ENCODE results near the gene SLC1A5.

The SLC1A5 gene

GRCh38 chr19:46736531-46737297 is 51.7 kb downstream of the SLC1A5 start:
- ATAC-seq (ENCODE audit: insufficient read depth, low read depth) (peak; percentile 36; the same call in 1 of the 3 replicates), DNase-seq (no peak)
- H3K9ac ChIP-seq (ENCODE audit: low read depth, low read length), result no peak overlapping the region
- peaks cover 77% of the 10 kb centered on the region for H4K20me1 ChIP-seq (ENCODE audit: insufficient read depth, low read length)
- no peak overlapping the region for H3K27ac ChIP-seq (ENCODE audit: low read length)
- peaks cover 87% of the 10 kb centered on the region for H3K36me3 ChIP-seq (ENCODE audit: insufficient read depth, low read length)
- peaks cover 89% of the 10 kb centered on the region for H3K79me2 ChIP-seq (ENCODE audit: insufficient read depth, low read length)
- no peaks in the 10 kb centered on the region for H3K27me3 ChIP-seq (ENCODE audit: insufficient read depth, low read length, poor library complexity)
- no peaks in the 10 kb centered on the region for H3K9me3 ChIP-seq (ENCODE audit: insufficient read depth, low read length, severe bottlenecking)
- TF ChIP-seq, protein P1, sequence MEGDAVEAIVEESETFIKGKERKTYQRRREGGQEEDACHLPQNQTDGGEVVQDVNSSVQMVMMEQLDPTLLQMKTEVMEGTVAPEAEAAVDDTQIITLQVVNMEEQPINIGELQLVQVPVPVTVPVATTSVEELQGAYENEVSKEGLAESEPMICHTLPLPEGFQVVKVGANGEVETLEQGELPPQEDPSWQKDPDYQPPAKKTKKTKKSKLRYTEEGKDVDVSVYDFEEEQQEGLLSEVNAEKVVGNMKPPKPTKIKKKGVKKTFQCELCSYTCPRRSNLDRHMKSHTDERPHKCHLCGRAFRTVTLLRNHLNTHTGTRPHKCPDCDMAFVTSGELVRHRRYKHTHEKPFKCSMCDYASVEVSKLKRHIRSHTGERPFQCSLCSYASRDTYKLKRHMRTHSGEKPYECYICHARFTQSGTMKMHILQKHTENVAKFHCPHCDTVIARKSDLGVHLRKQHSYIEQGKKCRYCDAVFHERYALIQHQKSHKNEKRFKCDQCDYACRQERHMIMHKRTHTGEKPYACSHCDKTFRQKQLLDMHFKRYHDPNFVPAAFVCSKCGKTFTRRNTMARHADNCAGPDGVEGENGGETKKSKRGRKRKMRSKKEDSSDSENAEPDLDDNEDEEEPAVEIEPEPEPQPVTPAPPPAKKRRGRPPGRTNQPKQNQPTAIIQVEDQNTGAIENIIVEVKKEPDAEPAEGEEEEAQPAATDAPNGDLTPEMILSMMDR (IDR thresholded peaks at IDR 0.05; ENCODE audit: borderline replicate concordance, extremely low read depth, low read length, poor library complexity, severe bottlenecking), result no peak
- no peak for TF ChIP-seq EZH2 (IDR thresholded peaks at IDR 0.05; ENCODE audit: borderline replicate concordance, low read depth, low read length, severe bottlenecking)
- no peak overlapping the region for H3K4me2 ChIP-seq (ENCODE audit: insufficient read depth, low read length)
- H2AFZ ChIP-seq (ENCODE audit: low read depth, low read length), result no peak overlapping the region
- 0 out of 2 replicates have a peak, but pooled peaks cover 4% of the 10 kb centered on the region for H3K4me1 ChIP-seq (ENCODE audit: insufficient read depth, low read length)
- no peak overlapping the region for H3K4me3 ChIP-seq (ENCODE audit: low read depth in 1 of 2, low read length in 2 of 2)

GRCh38 chr19:46733690-46734292 is 54.6 kb downstream of the SLC1A5 start:
- TF ChIP-seq, protein P1 (IDR thresholded peaks at IDR 0.05; ENCODE audit: borderline replicate concordance, extremely low read depth, low read length, poor library complexity, severe bottlenecking), result no peak
- TF ChIP-seq EZH2 (IDR thresholded peaks at IDR 0.05; ENCODE audit: borderline replicate concordance, low read depth, low read length, severe bottlenecking), result no peak
- DNase-seq (no peak), ATAC-seq (ENCODE audit: insufficient read depth, low read depth) (no peak)
- peaks cover 80% of the 10 kb centered on the region for H3K79me2 ChIP-seq (ENCODE audit: insufficient read depth, low read length)
- H2AFZ ChIP-seq (ENCODE audit: low read depth, low read length), result no peak overlapping the region
- H3K27me3 ChIP-seq (ENCODE audit: insufficient read depth, low read length, poor library complexity), result no peaks in the 10 kb centered on the region
- H4K20me1 ChIP-seq (ENCODE audit: insufficient read depth, low read length), result peaks cover 78% of the 10 kb centered on the region
- H3K36me3 ChIP-seq (ENCODE audit: insufficient read depth, low read length), result peaks cover 89% of the 10 kb centered on the region
- no peak overlapping the region for H3K27ac ChIP-seq (ENCODE audit: low read length)
- no peaks in the 10 kb centered on the region for H3K9me3 ChIP-seq (ENCODE audit: insufficient read depth, low read length, severe bottlenecking)
- H3K9ac ChIP-seq (ENCODE audit: low read depth, low read length), result no peak overlapping the region
- no peak overlapping the region for H3K4me2 ChIP-seq (ENCODE audit: insufficient read depth, low read length)
- H3K4me3 ChIP-seq (ENCODE audit: low read depth in 1 of 2, low read length in 2 of 2), result no peak overlapping the region
- no peaks in the 10 kb centered on the region for H3K4me1 ChIP-seq (ENCODE audit: insufficient read depth, low read length)

- Histone ChIP-seq H3K27me3 (ENCODE audit: insufficient read depth, low read length, poor library complexity) (no peaks in the 10 kb centered on the region), H3K4me3 (ENCODE audit: low read depth in 1 of 2, low read length in 2 of 2) (no peak overlapping the region), H3K9me3 (ENCODE audit: insufficient read depth, low read length, severe bottlenecking) (no peaks in the 10 kb centered on the region), H3K4me2 (ENCODE audit: insufficient read depth, low read length) (no peak overlapping the region), H3K79me2 (ENCODE audit: insufficient read depth, low read length) (peaks cover 79% of the 10 kb centered on the region), H3K36me3 (ENCODE audit: insufficient read depth, low read length) (peaks cover 89% of the 10 kb centered on the region), H3K4me1 (ENCODE audit: insufficient read depth, low read length) (no peaks in the 10 kb centered on the region), H4K20me1 (ENCODE audit: insufficient read depth, low read length) (peaks cover 78% of the 10 kb centered on the region), H2AFZ (ENCODE audit: low read depth, low read length) (no peak overlapping the region), H3K9ac (ENCODE audit: low read depth, low read length) (no peak overlapping the region), H3K27ac (ENCODE audit: low read length) (no peak overlapping the region)
- ATAC-seq (ENCODE audit: insufficient read depth, low read depth) (no peak), DNase-seq (no peak)
- TF ChIP-seq, protein P1 (IDR thresholded peaks at IDR 0.05; ENCODE audit: borderline replicate concordance, extremely low read depth, low read length, poor library complexity, severe bottlenecking), result no peak
- no peak for TF ChIP-seq EZH2 (IDR thresholded peaks at IDR 0.05; ENCODE audit: borderline replicate concordance, low read depth, low read length, severe bottlenecking)
Observed at GRCh38 chr19:46732966-46733689, 55.3 kb downstream of the SLC1A5 start.

Data from DND-41 (cell line).